GM13976 (cell line): ENCODE data around the gene ALPK3.

Experiments
- DNase-seq: peaks from one replicate; pipeline ENCODE4 v3.0.0; 2012; ENCODE audit warnings: low spot score
- CTCF ChIP-seq: IDR thresholded peaks from 2 replicates; pipeline ENCODE4 v1.5.1; 2012; ENCODE audit warnings: borderline replicate concordance, mild to moderate bottlenecking; ENCODE audit not compliant: insufficient read depth; ENCODE audit errors: extremely low read depth, missing control alignments, control extremely low read depth
- in situ Hi-C: fragments of 300-500 bp; cut with MboI; formaldehyde crosslinking; loops from one replicate; pipeline ENCODE4 v1.12.0; 2022; ENCODE audit warnings: low sequenced_read_pairs, mixed read lengths, inconsistent platforms; ENCODE audit not compliant: unreplicated experiment

Gene ALPK3

DNA sequence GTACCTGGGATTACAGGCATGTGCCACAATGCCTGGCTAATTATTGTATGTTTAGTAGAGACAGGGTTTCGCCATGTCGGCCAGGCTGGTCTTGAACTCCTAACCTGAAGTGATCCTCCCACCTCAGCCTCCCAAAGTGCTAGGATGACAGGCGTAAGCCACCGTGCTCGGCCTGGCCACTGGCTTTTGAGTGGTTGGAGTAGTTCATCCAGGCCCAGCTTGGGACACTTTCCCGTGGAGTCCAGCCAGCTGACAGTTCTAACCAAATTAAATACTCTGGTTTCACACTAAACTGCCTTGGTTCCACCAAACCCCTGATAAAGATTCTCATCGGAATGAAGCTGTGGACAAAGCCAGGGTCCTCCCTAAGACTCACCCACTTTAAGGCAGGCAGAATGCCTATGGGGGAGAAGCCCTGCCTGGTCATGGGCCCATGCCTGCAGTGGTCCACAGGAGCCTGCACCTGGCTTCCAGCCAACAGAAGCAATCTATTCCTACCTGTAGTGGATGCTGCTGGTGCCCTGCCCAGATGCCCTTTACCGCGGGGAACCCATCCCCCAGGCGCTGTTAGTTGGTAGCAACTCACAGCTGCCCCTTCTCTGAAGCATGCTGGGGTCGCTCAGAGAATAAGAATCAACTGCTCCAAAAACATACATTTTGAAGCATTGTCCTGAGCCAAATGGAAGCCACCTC is 62.1 kb downstream of the ALPK3 start:
- in situ Hi-C loops = no loop called here
- no peak for DNase-seq
- TF ChIP-seq CTCF = no peak

- DNase-seq = no peak
- TF ChIP-seq CTCF = no peak
- in situ Hi-C loops = no loop called here
Measured at GRCh38 chr15:84880007-84880406, 62.9 kb downstream of the ALPK3 start.

DNA sequence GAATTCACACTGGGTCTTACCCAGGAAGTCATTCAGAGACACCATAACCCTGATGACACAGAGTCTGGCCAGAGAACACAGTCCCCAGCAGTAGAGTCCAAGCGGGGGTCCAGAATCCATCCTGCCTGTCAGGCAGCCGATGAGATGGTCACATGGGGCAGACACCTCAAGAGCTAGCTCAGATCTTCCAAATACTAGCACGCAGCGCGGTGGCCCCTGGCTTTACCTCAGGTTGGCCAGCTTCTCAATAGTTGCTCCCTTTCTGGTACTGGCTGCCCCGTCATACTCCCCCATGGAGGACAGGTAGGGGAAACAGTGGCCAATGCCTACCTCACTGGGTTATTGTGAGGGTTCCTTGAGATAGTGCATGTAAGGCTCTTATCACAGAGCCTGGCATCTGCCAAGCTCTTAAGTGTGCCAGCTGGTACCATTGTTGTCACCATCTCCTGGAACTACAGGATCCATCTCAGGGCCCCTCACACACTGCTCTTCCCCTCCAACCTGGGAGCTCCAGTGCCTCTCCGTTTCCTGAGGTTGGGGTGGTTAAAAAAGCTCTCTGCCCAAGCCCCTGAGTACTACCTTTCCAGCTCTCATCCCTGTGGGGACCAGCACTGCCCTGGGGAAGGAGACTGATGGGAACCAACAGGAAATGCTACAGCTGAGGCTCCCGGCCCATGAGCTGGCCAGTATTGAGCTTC is 63.8 kb downstream of the ALPK3 start:
- TF ChIP-seq CTCF = no peak
- in situ Hi-C loops = no loop called here
- DNase-seq = no peak

- no peak for DNase-seq
- TF ChIP-seq CTCF = no peak
- in situ Hi-C loops = no loop called here
Measured at GRCh38 chr15:84881520-84881830, 64.3 kb downstream of the ALPK3 start.

- in situ Hi-C loops = no loop called here
- no peak for DNase-seq
- TF ChIP-seq CTCF = no peak
Measured at GRCh38 chr15:84883466-84883865, 66.3 kb downstream of the ALPK3 start.

DNA sequence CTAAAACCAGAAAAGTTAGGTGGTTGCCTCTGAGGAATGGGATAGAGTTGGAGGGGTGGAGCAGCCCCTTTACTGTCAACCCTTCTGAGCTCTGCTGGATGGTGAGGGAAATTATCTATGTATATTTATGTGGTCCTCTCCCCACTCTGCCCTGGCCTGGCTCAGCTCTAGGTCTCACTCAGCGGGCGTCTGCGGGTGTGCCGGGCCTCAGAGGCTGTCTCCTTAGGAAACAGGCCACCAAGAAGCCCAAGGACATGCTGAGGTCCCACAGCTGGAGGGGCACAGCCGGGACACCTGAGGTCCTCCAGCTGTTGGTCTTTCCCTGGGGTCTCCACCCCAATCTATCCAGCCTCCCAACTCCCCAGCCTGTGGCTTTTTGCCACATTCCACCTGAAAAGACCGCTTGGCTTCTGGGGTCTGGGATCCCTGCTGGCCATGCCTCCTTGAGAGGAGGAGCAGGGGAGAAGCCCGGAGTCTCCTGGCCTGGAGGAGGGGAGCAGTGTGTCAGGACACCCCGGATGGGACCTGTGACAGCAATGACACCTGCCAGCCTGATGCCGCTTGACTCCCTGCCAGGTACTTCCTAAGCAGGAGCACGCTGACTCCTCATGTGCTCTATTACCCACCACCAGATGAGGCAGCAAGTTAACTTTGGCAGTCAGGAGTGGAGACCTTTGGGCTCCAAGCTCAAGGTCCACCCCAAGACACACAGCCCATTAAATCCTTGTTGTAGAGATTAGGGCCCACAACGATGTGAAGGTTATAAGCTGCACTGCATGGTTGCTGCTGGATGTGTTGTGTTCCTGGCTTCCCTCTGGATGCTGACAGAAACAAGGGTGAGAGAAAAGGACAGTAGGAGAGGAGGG is 67.0 kb downstream of the ALPK3 start, which contains the start of gene SLC28A1:
Gene SLC28A1, plus strand, starts transcription at position 747 of the 866 bp plus-strand sequence. CDS start 3,099 bp downstream, outside the sequence.
- in situ Hi-C loops = no loop called here
- no peak for TF ChIP-seq CTCF
- no peak for DNase-seq
